B cell (primary cell): ENCODE data around the gene NUCKS1. TPM values are rescaled to one million over a fixed set of nuclear protein-coding genes. Genes with fewer than 3 reads are reported as not detected.

ENCODE experiments used
- ATAC-seq: fragments of 200-7000 bp; cut with Tn5 transposase; one replicate; pipeline ENCODE4 v1.10.0; 2021; ENCODE audit warnings: low read depth, mild to moderate bottlenecking, moderate number of reproducible peaks, moderate library complexity
- CTCF ChIA-PET: fragments of 350-600 bp; sonication (Branson Sonifier 250); formaldehyde crosslinking; loops from one replicate; lab custom pipeline; 2021; ENCODE audit warnings: antibody characterized with exemption, inconsistent platforms; lab: Charles Lee
- POLR2A ChIA-PET: fragments of 350-600 bp; sonication (Branson Sonifier 250); formaldehyde crosslinking; loops from one replicate; lab custom pipeline; 2021; ENCODE audit warnings: antibody characterized with exemption; lab: Charles Lee
- DNase-seq: peaks from one replicate; pipeline ENCODE4 v3.0.0; 2013
- H2AFZ ChIP-seq: 2 replicates; pipeline ENCODE4 v1.6.1; 2012; ENCODE audit warnings: mild to moderate bottlenecking, low read depth, low read length; ENCODE audit not compliant: insufficient read depth, poor library complexity, severe bottlenecking
- H3K27ac ChIP-seq, 2 donors: 1 replicate in 1 of 2; 2 replicates in 1 of 2; pipeline ENCODE4 v1.5.1; 2012 to 2013; ENCODE audit warnings: low read length in 2 of 2, mild to moderate bottlenecking in 2 of 2, moderate library complexity in 1 of 2
- H3K27me3 ChIP-seq, 4 experiments: fragments of 200-600 bp in 1 of 4; sonication (generic) in 1 of 4; replicated peaks in 1 of 4; 1 replicate in 2 of 4; 2 replicates in 2 of 4; pipeline versions ENCODE4 v1.6.1 to v1.7.0; 2013 to 2016; ENCODE audit warnings: low read length in 3 of 4, mild to moderate bottlenecking in 2 of 4, mixed read lengths in 1 of 4, moderate library complexity in 1 of 4; ENCODE audit not compliant: insufficient read depth in 4 of 4, control insufficient read depth in 3 of 4; ENCODE audit errors: control extremely low read depth in 1 of 4
- H3K36me3 ChIP-seq, 2 experiments: replicated peaks in 1 of 2; 1 replicate in 1 of 2; 2 replicates in 1 of 2; pipeline versions ENCODE4 v1.6.1 to v1.7.1; 2013; ENCODE audit warnings: low read length in 1 of 2; ENCODE audit not compliant: insufficient read depth in 2 of 2, control insufficient read depth in 1 of 2; ENCODE audit errors: control extremely low read depth in 1 of 2, extremely low read depth in 1 of 2
- H3K4me1 ChIP-seq, 2 donors: fragments of 200-600 bp in 1 of 2; sonication (generic) in 1 of 2; 1 replicate in 1 of 2; 2 replicates in 1 of 2; pipeline versions ENCODE4 v1.5.1 to v1.6.1; 2013 to 2017; ENCODE audit warnings: low read length in 2 of 2; ENCODE audit not compliant: control insufficient read depth in 2 of 2, insufficient read depth in 2 of 2
- H3K4me2 ChIP-seq: replicated peaks from 2 replicates; pipeline ENCODE3; 2012; ENCODE audit warnings: mild to moderate bottlenecking, low read depth, low read length; ENCODE audit not compliant: poor library complexity, severe bottlenecking
- H3K4me3 ChIP-seq, 5 experiments: fragments of 200-600 bp in 1 of 5; sonication (generic) in 1 of 5; 1 replicate in 3 of 5; 2 replicates in 2 of 5; pipeline versions ENCODE4 v1.5.1 to v1.7.0; 2011 to 2016; ENCODE audit warnings: low read length in 4 of 5, mild to moderate bottlenecking in 4 of 5, low read depth in 2 of 5, control low read depth in 1 of 5, moderate library complexity in 1 of 5; ENCODE audit not compliant: insufficient read depth in 1 of 5; ENCODE audit errors: control extremely low read depth in 1 of 5, extremely low read depth in 1 of 5
- H3K79me2 ChIP-seq: fragments of 200-600 bp; sonication (generic); one replicate; pipeline ENCODE4 v1.6.0; 2016; ENCODE audit warnings: low read length; ENCODE audit not compliant: control insufficient read depth, insufficient read depth
- H3K9ac ChIP-seq: fragments of 200-600 bp; sonication (generic); 2 replicates; pipeline ENCODE4 v1.6.1; 2017; ENCODE audit warnings: mild to moderate bottlenecking, low read length, moderate library complexity
- H3K9me3 ChIP-seq, 3 donors: one replicate each; pipeline versions ENCODE4 v1.6.1 to v1.7.1; 2013; ENCODE audit warnings: low read length in 2 of 3; ENCODE audit not compliant: control insufficient read depth in 2 of 3, insufficient read depth in 1 of 3; ENCODE audit errors: control extremely low read depth in 1 of 3
- H4K20me1 ChIP-seq: 2 replicates; pipeline ENCODE4 v1.6.0; 2012; ENCODE audit warnings: mild to moderate bottlenecking, low read length; ENCODE audit not compliant: insufficient read depth, control insufficient read depth, poor library complexity, severe bottlenecking
- H3K27ac Mint-ChIP-seq: one replicate; pipeline ENCODE4 v1.8.0; 2021; ENCODE audit warnings: mixed read lengths
- H3K27me3 Mint-ChIP-seq: one replicate; pipeline ENCODE4 v1.8.0; 2021; ENCODE audit warnings: mixed read lengths
- H3K4me1 Mint-ChIP-seq: one replicate; pipeline ENCODE4 v1.8.0; 2021; ENCODE audit warnings: mixed read lengths
- H3K4me3 Mint-ChIP-seq: one replicate; pipeline ENCODE4 v1.8.0; 2021; ENCODE audit warnings: mixed read lengths
- H3K9me3 Mint-ChIP-seq: one replicate; pipeline ENCODE4 v1.8.0; 2022; ENCODE audit warnings: mixed read lengths; ENCODE audit not compliant: insufficient read depth
- CTCF ChIP-seq: fragments of 200-600 bp; IDR thresholded peaks from one replicate; pipeline ENCODE4 v1.8.0; 2022; ENCODE audit warnings: antibody characterized with exemption, mild to moderate bottlenecking
- EZH2 ChIP-seq: IDR thresholded peaks from 2 replicates; pipeline ENCODE4 v1.6.1; 2012; ENCODE audit warnings: borderline replicate concordance, low read depth, mild to moderate bottlenecking, moderate library complexity, low read length; ENCODE audit not compliant: insufficient read depth, poor library complexity, severe bottlenecking
- WGBS: methylation state at CpG from one replicate; pipeline ENCODE4 v1.1.5; 2013; ENCODE audit warnings: missing lambda C conversion rate; ENCODE audit not compliant: insufficient coverage; 5-methylcytosine and 5-hydroxymethylcytosine counted together
- intact Hi-C: fragments of 100-400 bp; cut with micrococcal nuclease; formaldehyde crosslinking; loops from one replicate; pipeline ENCODE4 v1.10.0; 2022
- polyA minus RNA-seq: library from RNA; depleted of rRNA, polyadenylated mRNA; stranded (reverse); fragments of >200 nt; gene quantifications from 2 replicates; pipeline ENCODE4 v1.2.3, GENCODE V29; 2012
- polyA plus RNA-seq: library from polyadenylated mRNA; depleted of rRNA; stranded (reverse); fragments of >200 nt; gene quantifications from 2 replicates; pipeline ENCODE4 v1.2.3, GENCODE V29; 2012
- total RNA-seq, 2 donors: library from RNA; stranded (reverse); fragments of 120-200 nt in 1 of 2; gene quantifications; 1 replicate in 1 of 2; 2 replicates in 1 of 2; pipeline versions ENCODE4 v1.2.3 to v1.2.4, GENCODE V29; 2013 to 2022

The NUCKS1 gene
- total RNA-seq (87.6 and 90.1 TPM in 2 replicates), polyA plus RNA-seq (6.5 and 11.6 TPM in 2 replicates), polyA minus RNA-seq (16.6 and 18.8 TPM in 2 replicates)
- total RNA-seq (2013): 109 TPM

- DNase-seq (peak; percentile 98), ATAC-seq (peak; percentile 80)
- Histone ChIP-seq H2AFZ (peak within 1 kb of the TSS; percentile 91), H3K9ac (peak within 1 kb of the TSS; percentile 80), H4K20me1 (peaks cover 30% of the 10 kb centered on the region), H3K36me3 (no peaks in the 10 kb centered on the region), H3K4me3 (peak within 1 kb of the TSS; percentile 61 to 97 (median 88)), H3K27ac (peak within 1 kb of the TSS; percentile 83 to 95), H3K4me1 (peaks cover 22 to 29% of the 10 kb centered on the region in 2 donors), H3K79me2 (peaks cover 44% of the 10 kb centered on the region), H3K9me3 (no peaks in the 10 kb centered on the region), H3K4me2 (peak within 1 kb of the TSS; percentile 84), H3K27me3 (no peaks in the 10 kb centered on the region)
- peaks cover 33% of the 10 kb centered on the region for H3K4me1 Mint-ChIP-seq
- peak within 1 kb of the TSS; percentile 95 for H3K4me3 Mint-ChIP-seq
- no peak for TF ChIP-seq CTCF
- no peak for TF ChIP-seq EZH2
- intact Hi-C loops: loop anchor here (1.0 kb wide), 4 partner anchors 25 to 262 kb away; partner anchors contain the start of genes RAB29 and SLC41A1
- H3K9me3 Mint-ChIP-seq: no peaks in the 10 kb centered on the region
- peak within 1 kb of the TSS; percentile 97 for H3K27ac Mint-ChIP-seq
- WGBS: 0% methylated on average over 21 of the region's 27 CpGs
- CTCF ChIA-PET: no interaction called here
- POLR2A ChIA-PET: interaction anchor here (0.5 to 2.4 kb wide), 9 partner anchors 14 to 1231 kb away, joined by 3 to 17 read pairs (median 4); partner anchors contain the start of genes ELK4, PM20D1, RAB29 and SLC41A1
- H3K27me3 Mint-ChIP-seq: no peaks in the 10 kb centered on the region
Observed at GRCh38 chr1:205750138-205751035, at the start of gene NUCKS1. TSS of gene NUCKS1 (minus strand) at chr1:205750182. CDS start at chr1:205749973, 209 bp downstream.
